HG03521 (cell line): ENCODE data around the gene COL23A1.

Experiments
- ATAC-seq: cut with Tn5 transposase; IDR thresholded peaks from one replicate; pipeline ENCODE4 v1.9.1; 2021; ENCODE audit warnings: mild to moderate bottlenecking, moderate library complexity; ENCODE audit not compliant: unreplicated experiment

Gene COL23A1

GRCh38 chr5:178590141-178590923 is at the start of gene COL23A1:
Gene COL23A1, minus strand, starts transcription at chr5:178590393.
- no peak for ATAC-seq

GRCh38 chr5:178637356-178638074 is 47.3 kb upstream of the COL23A1 start:
- no peak for ATAC-seq

- ATAC-seq, result no peak
Measured at GRCh38 chr5:178632285-178632684, 42.1 kb upstream of the COL23A1 start.

GRCh38 chr5:178630951-178631350 is 40.8 kb upstream of the COL23A1 start:
- no peak for ATAC-seq

- ATAC-seq, result no peak
Measured at GRCh38 chr5:178630475-178630930, 40.3 kb upstream of the COL23A1 start.

- ATAC-seq, result no peak
Measured at GRCh38 chr5:178627259-178627598, 37.0 kb upstream of the COL23A1 start.

- ATAC-seq, result peak; percentile 77
Measured at GRCh38 chr5:178626484-178627258, 36.5 kb upstream of the COL23A1 start, which contains the start of gene CLK4. Gene CLK4, minus strand, starts transcription at chr5:178627050. Its CDS starts 3,634 bp downstream, at chr5:178623416.

- ATAC-seq, result no peak
Measured at GRCh38 chr5:178625679-178626483, 35.7 kb upstream of the COL23A1 start.

- ATAC-seq, result no peak
Measured at GRCh38 chr5:178624631-178625546, 34.7 kb upstream of the COL23A1 start.

- ATAC-seq, result no peak
Measured at GRCh38 chr5:178622679-178623247, 32.6 kb upstream of the COL23A1 start.

GRCh38 chr5:178619390-178619789 is 29.2 kb upstream of the COL23A1 start:
- no peak for ATAC-seq

GRCh38 chr5:178612299-178612698 is 22.1 kb upstream of the COL23A1 start:
- no peak for ATAC-seq

GRCh38 chr5:178606269-178606668 is 16.1 kb upstream of the COL23A1 start:
- ATAC-seq, result no peak

GRCh38 chr5:178605788-178606187 is 15.6 kb upstream of the COL23A1 start:
- ATAC-seq, result no peak

GRCh38 chr5:178602752-178603151 is 12.6 kb upstream of the COL23A1 start:
- ATAC-seq, result no peak

- no peak for ATAC-seq
Measured at GRCh38 chr5:178595750-178596149, 5.6 kb upstream of the COL23A1 start.

- ATAC-seq, result no peak
Measured at GRCh38 chr5:178595150-178595549, 5.0 kb upstream of the COL23A1 start.

- no peak for ATAC-seq
Measured at GRCh38 chr5:178590924-178591423, 781 bp upstream of the COL23A1 start.
